K562 (cell line): ENCODE data around the gene XPR1. TPM values are rescaled to one million over a fixed set of nuclear protein-coding genes. Genes with fewer than 3 reads are reported as not detected.

Experiments used
- AFF1 ChIP-seq, 2 experiments: fragments of 450-650 bp; IDR thresholded peaks; 2 replicates each; pipeline ENCODE4 v1.6.1; 2018; ENCODE audit warnings: mild to moderate bottlenecking in 2 of 2, low read depth in 1 of 2; ENCODE audit not compliant: partially characterized antibody in 2 of 2
- ARID3B ChIP-seq: fragments of 250-450 bp; sonication (Bioruptor Pico); IDR thresholded peaks from 2 replicates; pipeline ENCODE4 v1.4.0; 2020; ENCODE audit warnings: borderline replicate concordance
- BACH1 ChIP-seq: fragments of 200-800 bp; sonication (Bioruptor generic); IDR thresholded peaks from 2 replicates; pipeline ENCODE4 v1.6.1; 2016; ENCODE audit warnings: missing genetic modification characterization, missing compliant biosample characterization
- BRF2 ChIP-seq: IDR thresholded peaks from 3 replicates; pipeline ENCODE4 v1.6.1; 2011; ENCODE audit warnings: borderline replicate concordance, mild to moderate bottlenecking; ENCODE audit not compliant: insufficient read length, insufficient read depth
- GABPB1 ChIP-seq: sonication (generic); formaldehyde crosslinking; IDR thresholded peaks from 2 replicates; pipeline ENCODE4 v1.8.0; 2022; ENCODE audit warnings: mild to moderate bottlenecking, missing genetic modification reagents
- GTF2A2 ChIP-seq: IDR thresholded peaks from 2 replicates; pipeline ENCODE4 v1.6.1; 2016; ENCODE audit warnings: mild to moderate bottlenecking, missing genetic modification characterization, missing compliant biosample characterization
- PATZ1 ChIP-seq: fragments of 250-450 bp; sonication (Bioruptor Pico); IDR thresholded peaks from 2 replicates; pipeline ENCODE4 v1.5.0; 2020; ENCODE audit warnings: mild to moderate bottlenecking, borderline replicate concordance
- ZNF586 ChIP-seq: fragments of 450-650 bp; formaldehyde crosslinking; conservative IDR thresholded peaks from 2 replicates; pipeline ENCODE4 v1.4.0; 2020; ENCODE audit warnings: mild to moderate bottlenecking, moderate library complexity
- ZNF609 ChIP-seq: sonication (generic); formaldehyde crosslinking; IDR thresholded peaks from 2 replicates; pipeline ENCODE4 v1.8.1; 2023; ENCODE audit warnings: missing genetic modification reagents, mild to moderate bottlenecking, borderline replicate concordance
- ZNF76 ChIP-seq: fragments of 250-450 bp; sonication (Bioruptor Pico); IDR thresholded peaks from 2 replicates; pipeline ENCODE4 v1.4.0; 2020; ENCODE audit warnings: mild to moderate bottlenecking, moderate library complexity, borderline replicate concordance
- polyA plus RNA-seq, 8 experiments: library from polyadenylated mRNA; depleted of rRNA in 4 of 8; stranded (reverse) in 5 of 8; unstranded in 3 of 8; fragments of >200 nt; fragmentation: Nextera tagmentation in 2 of 8; fragmentation: Illumina TruSeq in 1 of 8; extraction: Ambion mirVana in 2 of 8; extraction: Trizol in 1 of 8; gene quantifications; 2 replicates each; pipeline versions ENCODE4 v1.2.1 to v1.2.3, GENCODE V29; 2011 to 2014; ENCODE audit warnings: inconsistent platforms in 1 of 8, missing spikeins in 1 of 8
- total RNA-seq, 7 experiments: library from RNA; depleted of rRNA in 6 of 7; stranded (reverse); fragments of >200 nt in 6 of 7; fragmentation: Illumina TruSeq in 2 of 7; extraction: Trizol in 2 of 7; gene quantifications; 2 replicates each; pipeline versions ENCODE4 v1.2.1 to v1.2.3, GENCODE V29; 2011 to 2021; ENCODE audit warnings: low replicate concordance in 1 of 7

XPR1 gene
- total and polyA plus RNA-seq, 9 of the 15 experiments (the other 6 are each of a cell fraction or from before 2014, with no cell fraction given) = 3.0 to 66.2 (median 38.6) TPM

GRCh38 chr1:180926164-180926981 lies 294.6 kb downstream of the XPR1 start (continued):
- TF ChIP-seq AFF1 (IDR thresholded peaks at IDR 0.05; ENCODE audit: low read depth in 1 of 2, partially characterized antibody in 2 of 2) (no peak), ARID3B (CRISPR knock-in tag) (no peak), PATZ1 (CRISPR knock-in tag) (no peak), GABPB1 (CRISPR knock-in tag) (no peak), ZNF76 (no peak), BRF2 (no peak), ZNF609 (CRISPR knock-in tag) (no peak), BACH1 (tag) (no peak), GTF2A2 (no peak), ZNF586 (CRISPR knock-in tag) (no peak)
